Activated naive CD4-positive, alpha-beta T cell treated with anti-CD3 and anti-CD28 coated beads, Interleukin-2, amount 50 U/mL, for 72 hours (primary cell): Measurements from ENCODE around the gene RASGRP2. TPM values are rescaled to one million over a fixed set of nuclear protein-coding genes. Genes with fewer than 3 reads are reported as not detected.
A peak's percentile ranks its signal among the peaks of the same experiment; 100 is the strongest.

Experiments used
- ATAC-seq, 2 donors: fragments of 150-1000 bp; cut with Tn5 transposase; 2 replicates each; pipeline ENCODE4 v1.10.0; 2021; ENCODE audit warnings: mild to moderate bottlenecking in 2 of 2, moderate library complexity in 2 of 2
- DNase-seq, 2 donors: peaks; one replicate each; pipeline ENCODE4 v3.0.0; 2021 to 2022; ENCODE audit warnings: low spot score in 2 of 2
- H3K27ac Mint-ChIP-seq, 2 donors: one replicate each; pipeline ENCODE4 v1.8.0; 2022; ENCODE audit warnings: mild to moderate bottlenecking in 2 of 2, mixed read lengths in 2 of 2
- H3K36me3 Mint-ChIP-seq, 2 donors: one replicate each; pipeline ENCODE4 v1.8.0; 2022; ENCODE audit warnings: mixed read lengths in 2 of 2
- H3K9me3 Mint-ChIP-seq, 2 donors: one replicate each; pipeline ENCODE4 v1.8.0; 2022; ENCODE audit warnings: mixed read lengths in 2 of 2
- total RNA-seq, 2 donors: library from RNA; stranded (reverse); gene quantifications; one replicate each; pipeline ENCODE4 v1.2.3, GENCODE V29; 2022

The RASGRP2 gene
- total RNA-seq, 2 donors from 2014 or later = 12.5 to 12.6 TPM

- no peaks in the 10 kb centered on the region for H3K9me3 Mint-ChIP-seq
- no peak for ATAC-seq
- no peak for DNase-seq
- peak overlapping the region in 1 of 2 donors; percentile 11 for H3K27ac Mint-ChIP-seq
- no peaks in the 10 kb centered on the region for H3K36me3 Mint-ChIP-seq
Observed at GRCh38 chr11:64735725-64736259, 8.2 kb downstream of the RASGRP2 start.

DNA sequence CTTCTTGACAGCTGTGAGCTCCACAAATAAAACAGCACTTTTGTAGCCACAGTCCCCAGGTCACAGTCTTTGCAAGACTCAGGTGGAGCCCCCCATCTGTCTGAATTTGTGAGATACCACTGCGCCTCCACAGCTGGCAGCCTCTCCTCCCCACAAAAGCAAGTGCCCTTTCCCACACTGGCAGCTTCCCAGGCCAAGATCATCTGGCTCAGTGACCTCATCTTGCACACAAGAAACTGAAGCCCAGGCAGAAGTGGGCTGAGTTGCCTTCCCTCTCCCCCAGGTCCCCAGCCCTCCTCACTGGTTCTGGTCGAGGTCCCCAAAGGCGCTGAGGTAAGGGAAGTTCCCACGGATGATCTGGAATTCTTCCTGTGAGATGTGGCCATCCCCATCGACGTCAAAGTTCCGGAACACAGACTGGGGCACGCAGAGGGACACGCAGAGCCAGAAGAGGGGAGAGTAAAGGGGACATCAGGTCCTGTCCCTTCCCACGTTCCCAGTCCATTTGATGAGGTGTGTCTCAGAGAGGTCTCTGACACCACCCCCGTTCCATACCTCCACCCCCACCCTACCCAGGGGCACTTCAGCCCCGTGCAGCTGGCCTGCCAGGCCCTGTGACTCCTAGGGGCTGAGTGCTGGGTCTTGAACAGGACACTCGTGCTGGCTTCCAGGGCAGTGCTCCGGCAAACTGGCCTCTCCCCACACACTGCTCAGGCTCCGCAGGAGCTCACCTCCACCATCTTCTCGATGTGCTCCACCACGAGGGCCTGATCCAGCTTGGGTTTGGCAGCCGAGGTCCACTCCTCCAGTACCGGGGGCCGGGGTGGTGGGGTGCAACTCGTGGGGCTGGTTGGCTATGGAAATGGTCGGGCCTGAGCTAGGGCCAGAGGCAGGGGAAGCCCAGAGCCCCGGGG lies 8.9 kb downstream of the RASGRP2 start:
- no peak for DNase-seq
- no peaks in the 10 kb centered on the region for H3K36me3 Mint-ChIP-seq
- H3K9me3 Mint-ChIP-seq = no peaks in the 10 kb centered on the region
- ATAC-seq = no peak
- no peak overlapping the region for H3K27ac Mint-ChIP-seq

DNA sequence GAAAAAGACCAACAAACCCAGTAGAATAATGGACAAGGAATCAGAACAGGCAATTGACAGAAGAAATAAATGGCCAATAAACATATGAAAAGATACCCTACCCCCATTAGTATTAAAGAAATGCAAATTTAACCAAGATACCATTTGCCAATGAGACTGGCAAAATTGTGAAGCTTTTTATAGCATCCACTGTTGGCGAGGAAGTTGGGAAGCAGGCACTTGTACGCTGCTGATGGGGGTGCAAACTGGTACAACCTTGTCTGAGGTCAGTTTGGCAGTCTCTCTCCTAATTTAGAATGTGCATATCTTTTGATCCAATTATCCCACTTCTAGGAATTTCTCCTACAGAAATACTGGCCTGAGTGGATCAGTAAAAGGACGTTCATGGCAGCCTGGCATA lies 12.3 kb downstream of the RASGRP2 start:
- no peaks in the 10 kb centered on the region for H3K36me3 Mint-ChIP-seq
- H3K27ac Mint-ChIP-seq = peak overlapping the region in 1 of 2 donors; percentile 54
- no peak for ATAC-seq
- no peaks in the 10 kb centered on the region for H3K9me3 Mint-ChIP-seq
- no peak for DNase-seq

DNA sequence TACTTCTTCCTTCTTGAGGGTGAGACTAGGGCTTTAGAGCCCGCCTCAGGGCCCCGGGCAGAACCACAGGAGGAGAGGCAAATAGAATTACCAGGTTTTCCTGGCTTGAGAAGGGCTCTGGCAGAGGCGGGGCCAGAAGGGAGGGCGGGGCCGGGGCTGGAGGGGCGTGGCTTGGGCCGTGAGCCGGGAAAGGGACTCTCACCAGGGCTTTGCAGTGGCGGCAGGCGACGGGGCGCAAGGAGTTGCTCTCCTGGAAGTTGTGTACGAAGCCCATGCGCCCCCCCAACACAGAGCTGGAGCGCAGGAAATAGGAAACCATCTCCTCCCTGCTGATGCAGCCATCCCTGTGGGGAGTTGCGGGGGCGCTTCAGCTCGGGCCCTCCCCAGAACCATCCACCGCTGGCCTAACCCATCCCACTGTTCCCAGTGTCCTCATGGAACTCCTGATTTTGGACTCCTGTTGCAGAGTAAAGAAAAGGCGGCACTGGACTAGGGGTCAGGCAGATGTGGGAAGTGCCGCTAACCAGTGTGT lies 14.0 kb downstream of the RASGRP2 start:
- no peaks in the 10 kb centered on the region for H3K36me3 Mint-ChIP-seq
- ATAC-seq = peak in 1 of 2 donors; percentile 49
- no peak for DNase-seq
- no peaks in the 10 kb centered on the region for H3K9me3 Mint-ChIP-seq
- H3K27ac Mint-ChIP-seq = peak overlapping the region in 1 of 2 donors; percentile 57

GRCh38 chr11:64728757-64729365 lies 15.1 kb downstream of the RASGRP2 start:
- peak overlapping the region in 1 of 2 donors; percentile 57 for H3K27ac Mint-ChIP-seq

DNA sequence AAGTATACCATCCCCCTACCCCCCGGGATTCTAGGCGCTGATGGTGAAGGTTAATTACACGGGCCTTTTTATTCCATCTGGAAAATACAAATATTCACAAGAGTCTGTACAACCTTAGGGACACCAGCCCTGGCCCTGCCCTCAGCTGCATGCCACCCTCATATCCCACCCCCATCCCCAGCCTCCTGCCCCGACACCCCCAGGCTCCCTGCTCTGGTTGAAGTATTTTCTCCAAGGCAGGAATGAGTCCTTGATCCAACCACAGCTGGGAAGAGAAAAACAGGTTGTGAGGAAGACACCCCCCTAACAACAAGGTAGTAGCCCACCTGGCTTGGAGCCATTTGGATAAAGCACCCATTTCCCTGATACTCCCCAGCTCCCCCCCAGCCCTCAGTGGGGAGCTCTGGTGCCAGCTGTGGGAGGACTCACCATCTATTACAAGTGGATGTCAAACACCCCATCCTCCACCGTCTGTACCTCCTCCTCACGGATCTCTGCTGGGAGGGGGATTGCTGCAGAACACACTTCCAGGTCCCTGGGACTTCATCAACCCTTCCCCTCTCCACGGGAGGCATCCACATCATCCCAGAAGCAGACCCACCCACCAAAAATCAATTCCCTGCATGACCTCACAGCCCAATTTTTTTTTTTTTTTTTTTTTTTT lies 16.9 kb downstream of the RASGRP2 start:
- Mint-ChIP-seq H3K9me3 (no peaks in the 10 kb centered on the region), H3K36me3 (no peaks in the 10 kb centered on the region), H3K27ac (no peak overlapping the region)
- ATAC-seq = no peak
- DNase-seq = no peak

More at GRCh38 chr11:64728757-64729365, 15.1 kb downstream of the RASGRP2 start:
- ATAC-seq (no peak), DNase-seq (no peak)
- no peaks in the 10 kb centered on the region for H3K9me3 Mint-ChIP-seq
- H3K36me3 Mint-ChIP-seq = no peaks in the 10 kb centered on the region

- Mint-ChIP-seq H3K9me3 (no peaks in the 10 kb centered on the region), H3K36me3 (no peaks in the 10 kb centered on the region), H3K27ac (no peak overlapping the region)
- ATAC-seq (no peak), DNase-seq (no peak)
Observed at GRCh38 chr11:64726211-64726641, 17.7 kb downstream of the RASGRP2 start.

GRCh38 chr11:64724863-64725532 lies 18.9 kb downstream of the RASGRP2 start:
- no peak for ATAC-seq

GRCh38 chr11:64723907-64724862 lies 19.8 kb downstream of the RASGRP2 start:
- H3K36me3 Mint-ChIP-seq = no peaks in the 10 kb centered on the region
- no peak for DNase-seq
- no peak overlapping the region for H3K27ac Mint-ChIP-seq
- no peak for ATAC-seq
- no peaks in the 10 kb centered on the region for H3K9me3 Mint-ChIP-seq

More at GRCh38 chr11:64724863-64725532, 18.9 kb downstream of the RASGRP2 start:
- DNase-seq = no peak
- Mint-ChIP-seq H3K9me3 (no peaks in the 10 kb centered on the region), H3K27ac (no peak overlapping the region), H3K36me3 (no peaks in the 10 kb centered on the region)

DNA sequence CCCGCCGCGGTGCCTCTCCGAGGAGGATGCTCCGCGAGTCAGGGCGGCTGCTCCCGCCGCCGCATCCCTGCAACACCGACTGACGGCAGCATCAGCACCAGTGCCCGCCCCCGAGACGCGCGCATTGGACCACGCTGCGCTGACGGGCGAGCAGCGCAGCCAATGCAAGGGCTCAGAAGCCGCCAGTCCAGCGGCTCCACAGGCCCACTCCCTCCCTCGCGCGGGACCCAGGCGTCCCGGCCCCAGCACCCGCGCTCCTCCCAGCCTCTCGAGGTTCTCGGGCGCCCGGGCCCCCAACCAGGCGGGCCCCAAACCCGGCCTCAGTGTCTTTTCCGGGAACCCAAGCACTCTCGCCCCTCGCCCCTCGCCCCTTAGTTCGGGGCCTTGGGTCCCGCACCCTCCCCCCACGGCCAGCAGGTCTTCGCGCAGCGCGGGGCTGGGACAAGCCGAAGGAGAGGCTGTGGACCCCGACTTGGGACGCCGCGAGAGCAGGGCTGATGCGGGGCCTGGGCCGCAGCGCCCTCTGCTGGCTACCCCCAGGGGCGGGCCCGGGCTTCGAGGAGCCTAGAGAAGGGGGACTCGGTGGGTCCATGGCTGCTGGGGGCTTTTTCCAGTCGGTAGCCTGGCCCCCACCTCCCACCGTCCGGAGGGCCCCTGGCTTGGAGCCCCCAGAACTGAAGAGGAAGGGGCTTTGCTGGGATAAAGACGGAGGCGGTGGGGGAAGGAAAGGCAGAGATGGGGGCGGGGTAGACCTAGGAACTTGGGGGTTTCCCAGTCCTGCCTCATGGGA lies 20.6 kb downstream of the RASGRP2 start, which contains the start of gene NRXN2:
Gene NRXN2 (minus strand): TSS at position 81 of the 790 bp plus-strand sequence. CDS start 9,498 bp downstream, outside the sequence.
- Mint-ChIP-seq H3K27ac (peak within 1 kb of the TSS in 1 of 2 donors; percentile 50), H3K36me3 (no peaks in the 10 kb centered on the region), H3K9me3 (no peaks in the 10 kb centered on the region)
- DNase-seq = peak; percentile 89
- peak; percentile 99 for ATAC-seq

GRCh38 chr11:64722141-64723065 lies 21.5 kb downstream of the RASGRP2 start:
- Mint-ChIP-seq H3K27ac (no peak overlapping the region), H3K9me3 (no peaks in the 10 kb centered on the region), H3K36me3 (no peaks in the 10 kb centered on the region)
- no peak for ATAC-seq
- no peak for DNase-seq

- ATAC-seq (no peak), DNase-seq (no peak)
- Mint-ChIP-seq H3K36me3 (no peaks in the 10 kb centered on the region), H3K9me3 (no peaks in the 10 kb centered on the region), H3K27ac (no peak overlapping the region)
Observed at GRCh38 chr11:64721359-64721699, 22.6 kb downstream of the RASGRP2 start.

GRCh38 chr11:64720640-64721358 lies 23.1 kb downstream of the RASGRP2 start:
- ATAC-seq (no peak), DNase-seq (no peak)
- no peak overlapping the region for H3K27ac Mint-ChIP-seq
- H3K9me3 Mint-ChIP-seq = no peaks in the 10 kb centered on the region
- H3K36me3 Mint-ChIP-seq = no peaks in the 10 kb centered on the region
